Tibial nerve (tissue), 4 donors: ENCODE data around the gene TSEN15. TPM values are rescaled to one million over a fixed set of nuclear protein-coding genes. Genes with fewer than 3 reads are reported as not detected.

Experiments used
- DNase-seq, 2 donors: peaks; one replicate each; pipeline ENCODE4 v3.0.0-alpha.2; 2019; ENCODE audit warnings: low spot score in 2 of 2
- H3K27ac ChIP-seq, 4 donors: fragments of 200-600 bp; sonication (generic) in 3 of 4; one replicate each; pipeline ENCODE4 v1.5.1; 2017 to 2019; ENCODE audit warnings: mild to moderate bottlenecking in 1 of 4
- H3K27me3 ChIP-seq, 2 donors: fragments of 200-600 bp; sonication (generic) in 1 of 2; one replicate each; pipeline versions ENCODE4 v1.5.1 to v1.6.0; 2017 to 2019
- H3K36me3 ChIP-seq, 3 donors: fragments of 200-600 bp; sonication (generic); one replicate each; pipeline ENCODE4 v1.5.1; 2018 to 2019
- H3K4me1 ChIP-seq, 4 donors: fragments of 200-600 bp; sonication (generic) in 3 of 4; one replicate each; pipeline ENCODE4 v1.5.1; 2017 to 2019
- H3K4me3 ChIP-seq, 4 donors: fragments of 200-600 bp; sonication (generic) in 3 of 4; one replicate each; pipeline ENCODE4 v1.5.1; 2017 to 2019; ENCODE audit warnings: mild to moderate bottlenecking in 1 of 4, moderate library complexity in 1 of 4
- H3K9me3 ChIP-seq, 4 donors: fragments of 200-600 bp; sonication (generic) in 3 of 4; one replicate each; pipeline ENCODE4 v1.5.1; 2017 to 2019
- EP300 ChIP-seq, 2 donors: sonication (generic); formaldehyde crosslinking; IDR thresholded peaks; one replicate each; pipeline ENCODE4 v1.6.1; 2017; ENCODE audit warnings: antibody characterized with exemption in 2 of 2, mild to moderate bottlenecking in 1 of 2
- POLR2A ChIP-seq, 2 donors: fragments of 450-650 bp; IDR thresholded peaks; one replicate each; pipeline ENCODE4 v1.6.1; 2017; ENCODE audit warnings: antibody characterized with exemption in 2 of 2, mild to moderate bottlenecking in 2 of 2, moderate library complexity in 2 of 2
- WGBS, 2 donors: methylation state at CpG; one replicate each; pipeline ENCODE4 v1.1.5; 2018; 5-methylcytosine and 5-hydroxymethylcytosine counted together
- total RNA-seq, 4 donors: library from RNA; depleted of rRNA; stranded (reverse); fragments of >200 nt; gene quantifications; one replicate each; pipeline ENCODE4 v1.1.0, GENCODE V29; 2016
- TF ChIP-seq, protein P1 (sequence below), 5 experiments: fragments of 200-600 bp in 3 of 5; fragments of 450-650 bp in 2 of 5; sonication (generic) in 3 of 5; IDR thresholded peaks; one replicate each; pipeline ENCODE4 v1.5.1; 2016 to 2019; ENCODE audit warnings: antibody characterized with exemption in 5 of 5, mild to moderate bottlenecking in 3 of 5, moderate library complexity in 2 of 5

The TSEN15 gene
- total RNA-seq, 4 donors from 2014 or later: 25.5 to 36.5 (median 31.5) TPM

DNA sequence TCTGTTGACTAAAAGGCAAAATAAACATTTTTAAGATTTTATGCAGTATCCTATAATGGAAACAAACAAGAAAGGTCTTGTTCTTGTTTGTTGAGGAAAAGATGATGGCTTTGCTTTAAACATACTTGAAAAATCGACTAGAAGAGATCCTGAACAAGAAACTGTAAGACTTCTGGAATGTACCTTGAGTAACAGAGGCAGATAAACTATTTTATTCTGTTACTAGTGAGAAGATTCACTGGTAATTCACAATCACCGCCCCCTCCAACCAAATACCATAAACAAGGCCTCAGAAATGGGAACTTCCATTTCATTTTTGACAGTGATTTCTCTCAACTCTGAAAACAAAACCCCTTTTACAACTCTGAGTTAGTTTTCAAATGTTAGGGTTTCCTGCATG, 18.1 kb downstream of the TSEN15 start:
- no peak for TF ChIP-seq EP300 (IDR thresholded peaks at IDR 0.05)
- TF ChIP-seq, protein P1, sequence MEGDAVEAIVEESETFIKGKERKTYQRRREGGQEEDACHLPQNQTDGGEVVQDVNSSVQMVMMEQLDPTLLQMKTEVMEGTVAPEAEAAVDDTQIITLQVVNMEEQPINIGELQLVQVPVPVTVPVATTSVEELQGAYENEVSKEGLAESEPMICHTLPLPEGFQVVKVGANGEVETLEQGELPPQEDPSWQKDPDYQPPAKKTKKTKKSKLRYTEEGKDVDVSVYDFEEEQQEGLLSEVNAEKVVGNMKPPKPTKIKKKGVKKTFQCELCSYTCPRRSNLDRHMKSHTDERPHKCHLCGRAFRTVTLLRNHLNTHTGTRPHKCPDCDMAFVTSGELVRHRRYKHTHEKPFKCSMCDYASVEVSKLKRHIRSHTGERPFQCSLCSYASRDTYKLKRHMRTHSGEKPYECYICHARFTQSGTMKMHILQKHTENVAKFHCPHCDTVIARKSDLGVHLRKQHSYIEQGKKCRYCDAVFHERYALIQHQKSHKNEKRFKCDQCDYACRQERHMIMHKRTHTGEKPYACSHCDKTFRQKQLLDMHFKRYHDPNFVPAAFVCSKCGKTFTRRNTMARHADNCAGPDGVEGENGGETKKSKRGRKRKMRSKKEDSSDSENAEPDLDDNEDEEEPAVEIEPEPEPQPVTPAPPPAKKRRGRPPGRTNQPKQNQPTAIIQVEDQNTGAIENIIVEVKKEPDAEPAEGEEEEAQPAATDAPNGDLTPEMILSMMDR (IDR thresholded peaks at IDR 0.05): no peak
- TF ChIP-seq POLR2A (IDR thresholded peaks at IDR 0.05): no peak
- Histone ChIP-seq H3K4me3 (no peak overlapping the region), H3K27ac (no peak overlapping the region), H3K4me1 (no peaks in the 10 kb centered on the region), H3K36me3 (peaks cover 0 to 29% (median 0%) of the 10 kb centered on the region in 3 donors), H3K9me3 (no peaks in the 10 kb centered on the region), H3K27me3 (no peaks in the 10 kb centered on the region)
- no peak for DNase-seq
- WGBS, 2 donors: 48 to 55% methylated on average over 2 of the region's 2 CpGs

DNA sequence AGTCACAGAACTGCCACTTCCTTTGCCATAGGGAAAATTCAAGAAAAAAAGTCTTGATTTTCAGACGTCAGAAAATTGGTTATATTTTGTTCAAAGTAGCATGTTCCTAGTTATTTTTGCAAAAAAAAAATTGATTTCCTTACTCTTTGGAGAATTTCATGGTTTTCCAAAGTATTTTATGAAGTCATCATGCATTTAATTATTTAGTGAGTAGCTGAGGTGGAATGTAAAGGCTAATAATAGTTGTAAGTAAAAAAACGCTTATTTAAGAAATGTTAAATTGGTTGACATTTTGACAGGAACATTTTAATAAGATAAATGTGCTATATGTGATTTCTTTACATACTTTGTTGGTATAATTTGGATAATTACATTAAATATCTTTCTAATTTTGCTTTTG, 20.8 kb downstream of the TSEN15 start:
- DNase-seq: no peak
- Histone ChIP-seq H3K27ac (no peak overlapping the region), H3K9me3 (no peaks in the 10 kb centered on the region), H3K36me3 (peaks cover 0 to 8% (median 0%) of the 10 kb centered on the region in 3 donors), H3K4me1 (peaks cover 0 to 15% (median 0%) of the 10 kb centered on the region in 4 donors), H3K4me3 (no peak overlapping the region), H3K27me3 (no peaks in the 10 kb centered on the region)
- TF ChIP-seq EP300 (IDR thresholded peaks at IDR 0.05): no peak
- TF ChIP-seq, protein P1 (IDR thresholded peaks at IDR 0.05): no peak
- 80 to 83% methylated on average over 2 of the region's 2 CpGs for WGBS, 2 donors

DNA sequence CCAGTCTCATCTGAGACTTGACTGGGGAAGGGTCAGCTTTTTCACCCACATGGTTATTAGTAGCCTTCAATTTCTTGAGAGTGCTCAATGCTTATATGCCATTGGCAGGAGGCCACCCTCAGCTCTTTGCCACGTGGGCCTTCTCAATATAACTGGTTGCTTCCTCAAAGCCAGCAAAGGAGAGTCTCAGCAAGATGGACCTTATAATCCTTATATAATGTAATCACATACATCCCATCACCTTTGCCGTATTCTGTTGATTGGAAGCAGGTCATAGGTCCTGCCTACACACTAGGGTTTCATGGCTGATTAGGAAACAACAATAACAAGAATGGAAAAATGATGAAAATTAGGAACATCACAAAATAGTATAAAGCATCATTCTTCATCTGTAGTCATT, 22.9 kb downstream of the TSEN15 start:
- Histone ChIP-seq H3K4me1 (peaks cover 0 to 27% (median 0%) of the 10 kb centered on the region in 4 donors), H3K9me3 (no peaks in the 10 kb centered on the region), H3K4me3 (no peak overlapping the region), H3K27me3 (no peaks in the 10 kb centered on the region), H3K27ac (peak overlapping the region in 2 of 4 donors; percentile 32 to 73), H3K36me3 (peaks cover 0 to 8% (median 0%) of the 10 kb centered on the region in 3 donors)
- 81 to 86% methylated on average over 2 of the region's 2 CpGs for WGBS, 2 donors
- no peak for DNase-seq
- no peak for TF ChIP-seq POLR2A (IDR thresholded peaks at IDR 0.05)
- TF ChIP-seq EP300 (IDR thresholded peaks at IDR 0.05): no peak
- TF ChIP-seq, protein P1 (IDR thresholded peaks at IDR 0.05): no peak

DNA sequence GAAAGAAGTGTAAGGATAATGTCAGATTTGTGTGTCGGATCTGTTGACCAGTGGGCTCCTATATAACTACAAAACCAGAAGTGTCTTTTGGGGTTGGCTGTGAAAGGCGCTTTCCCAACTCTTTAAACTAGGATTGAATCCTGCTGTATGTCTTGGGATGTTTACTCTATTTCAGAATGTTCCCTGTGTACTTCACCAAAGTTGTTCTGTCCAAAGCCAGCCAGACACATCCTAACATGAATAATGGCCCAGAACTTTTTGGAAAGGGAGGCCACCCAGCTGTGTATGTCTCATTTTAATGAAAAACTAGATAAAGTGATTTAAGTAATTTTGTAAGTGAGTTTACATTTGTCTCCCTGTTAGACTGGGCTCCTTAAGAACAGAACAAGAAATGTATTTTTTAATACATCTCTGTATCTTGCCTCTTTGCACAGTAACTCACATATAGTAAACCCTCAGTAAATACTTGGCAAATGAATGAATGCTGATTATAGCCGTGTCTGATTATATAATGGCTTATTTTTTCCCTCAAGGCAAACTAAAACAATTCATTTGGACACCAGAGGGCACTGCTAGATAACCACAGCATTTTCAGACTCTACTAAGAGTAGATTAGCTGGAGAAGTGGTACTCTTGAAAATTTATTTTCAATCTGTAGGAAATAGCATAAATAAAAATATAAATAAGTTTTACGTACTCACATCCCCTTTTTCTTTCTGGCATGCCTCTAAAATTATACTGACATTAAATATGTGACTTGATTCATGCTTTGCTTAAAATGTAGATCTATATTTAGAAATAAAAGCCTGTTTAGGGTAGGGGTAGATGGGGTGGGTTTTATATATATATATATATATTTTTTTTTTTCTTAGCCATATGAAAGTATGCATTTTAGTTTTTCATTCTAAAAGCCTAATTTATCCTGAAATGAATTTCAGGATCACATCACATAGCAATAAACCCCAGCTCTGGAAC, 23.8 kb downstream of the TSEN15 start:
- TF ChIP-seq EP300 (IDR thresholded peaks at IDR 0.05) (peak in 1 of 2 donors; percentile 19), POLR2A (IDR thresholded peaks at IDR 0.05) (no peak)
- TF ChIP-seq, protein P1 (IDR thresholded peaks at IDR 0.05): peak; percentile 55 to 82 (median 64)
- Histone ChIP-seq H3K4me3 (no peak overlapping the region), H3K36me3 (peaks cover 0 to 8% (median 0%) of the 10 kb centered on the region in 3 donors), H3K27me3 (no peaks in the 10 kb centered on the region), H3K27ac (peak overlapping the region in 2 of 4 donors; percentile 32 to 73), H3K9me3 (no peaks in the 10 kb centered on the region), H3K4me1 (peaks cover 0 to 29% (median 0%) of the 10 kb centered on the region in 4 donors)
- WGBS, 2 donors: 45 to 48% methylated on average over 4 of the region's 4 CpGs
- DNase-seq: peak in 1 of 2 donors; percentile 75
